BLaER1 (cell line): Measurements from ENCODE around the gene NAV2.

Experiments used
- H3K27ac ChIP-seq: shearing (Covaris generic); formaldehyde crosslinking; 2 replicates; pipeline ENCODE4 v1.8.1; 2022
- H3K27me3 ChIP-seq: shearing (Covaris generic); formaldehyde crosslinking; 2 replicates; pipeline ENCODE4 v1.8.1; 2022
- H3K36me3 ChIP-seq: shearing (Covaris generic); formaldehyde crosslinking; 2 replicates; pipeline ENCODE4 v1.8.1; 2022
- H3K4me1 ChIP-seq: shearing (Covaris generic); formaldehyde crosslinking; 2 replicates; pipeline ENCODE4 v1.8.1; 2022
- H3K4me2 ChIP-seq: shearing (Covaris generic); formaldehyde crosslinking; 2 replicates; pipeline ENCODE4 v1.8.1; 2022
- H3K4me3 ChIP-seq: shearing (Covaris generic); formaldehyde crosslinking; 2 replicates; pipeline ENCODE4 v1.8.1; 2022
- H3K9ac ChIP-seq: shearing (Covaris generic); formaldehyde crosslinking; 2 replicates; pipeline ENCODE4 v1.8.1; 2022
- H3K9me3 ChIP-seq: shearing (Covaris generic); formaldehyde crosslinking; 2 replicates; pipeline ENCODE4 v1.8.1; 2022
- H4K20me1 ChIP-seq: shearing (Covaris generic); formaldehyde crosslinking; 2 replicates; pipeline ENCODE4 v1.8.1; 2022
- Cebpa-rat ChIP-seq: shearing (Covaris generic); IDR thresholded peaks from 2 replicates; pipeline ENCODE4 v1.8.1; 2022

NAV2 gene

GRCh38 chr11:20085918-20086317 lies 373.3 kb downstream of the NAV2 start:
- no peaks in the 10 kb centered on the region for H3K27me3 ChIP-seq
- no peak for TF ChIP-seq Cebpa-rat
- no peak overlapping the region for H3K27ac ChIP-seq
- no peak overlapping the region for H3K9ac ChIP-seq
- peak overlapping the region; percentile 90 for H3K4me2 ChIP-seq
- no peaks in the 10 kb centered on the region for H3K9me3 ChIP-seq
- H3K4me1 ChIP-seq = peaks cover 77% of the 10 kb centered on the region
- no peak overlapping the region for H3K4me3 ChIP-seq
- H4K20me1 ChIP-seq = no peaks in the 10 kb centered on the region
- no peaks in the 10 kb centered on the region for H3K36me3 ChIP-seq

GRCh38 chr11:20087118-20087521 lies 374.5 kb downstream of the NAV2 start:
- Histone ChIP-seq H3K4me1 (peaks cover 82% of the 10 kb centered on the region), H3K27me3 (no peaks in the 10 kb centered on the region), H3K4me2 (peak overlapping the region; percentile 90), H3K4me3 (no peak overlapping the region), H3K9ac (no peak overlapping the region), H3K9me3 (no peaks in the 10 kb centered on the region), H3K27ac (no peak overlapping the region), H4K20me1 (no peaks in the 10 kb centered on the region), H3K36me3 (no peaks in the 10 kb centered on the region)
- TF ChIP-seq Cebpa-rat = no peak

- H4K20me1 ChIP-seq = no peaks in the 10 kb centered on the region
- H3K9me3 ChIP-seq = no peaks in the 10 kb centered on the region
- peaks cover 85% of the 10 kb centered on the region for H3K4me1 ChIP-seq
- H3K4me3 ChIP-seq = no peak overlapping the region
- H3K27me3 ChIP-seq = no peaks in the 10 kb centered on the region
- H3K27ac ChIP-seq = peak overlapping the region; percentile 67
- H3K9ac ChIP-seq = no peak overlapping the region
- H3K4me2 ChIP-seq = peak overlapping the region; percentile 90
- H3K36me3 ChIP-seq = no peaks in the 10 kb centered on the region
- TF ChIP-seq Cebpa-rat = no peak
Observed at GRCh38 chr11:20088397-20089225, 376.0 kb downstream of the NAV2 start.

- no peaks in the 10 kb centered on the region for H3K36me3 ChIP-seq
- H4K20me1 ChIP-seq = no peaks in the 10 kb centered on the region
- TF ChIP-seq Cebpa-rat = no peak
- H3K4me2 ChIP-seq = peak overlapping the region; percentile 90
- H3K27me3 ChIP-seq = no peaks in the 10 kb centered on the region
- H3K4me3 ChIP-seq = no peak overlapping the region
- H3K9ac ChIP-seq = no peak overlapping the region
- H3K4me1 ChIP-seq = peaks cover 78% of the 10 kb centered on the region
- H3K9me3 ChIP-seq = no peaks in the 10 kb centered on the region
- peak overlapping the region; percentile 67 for H3K27ac ChIP-seq
Observed at GRCh38 chr11:20089367-20089766, 376.7 kb downstream of the NAV2 start.

- H3K36me3 ChIP-seq = no peaks in the 10 kb centered on the region
- H3K27ac ChIP-seq = peak overlapping the region; percentile 67
Observed at GRCh38 chr11:20089796-20090653, 377.4 kb downstream of the NAV2 start.

DNA sequence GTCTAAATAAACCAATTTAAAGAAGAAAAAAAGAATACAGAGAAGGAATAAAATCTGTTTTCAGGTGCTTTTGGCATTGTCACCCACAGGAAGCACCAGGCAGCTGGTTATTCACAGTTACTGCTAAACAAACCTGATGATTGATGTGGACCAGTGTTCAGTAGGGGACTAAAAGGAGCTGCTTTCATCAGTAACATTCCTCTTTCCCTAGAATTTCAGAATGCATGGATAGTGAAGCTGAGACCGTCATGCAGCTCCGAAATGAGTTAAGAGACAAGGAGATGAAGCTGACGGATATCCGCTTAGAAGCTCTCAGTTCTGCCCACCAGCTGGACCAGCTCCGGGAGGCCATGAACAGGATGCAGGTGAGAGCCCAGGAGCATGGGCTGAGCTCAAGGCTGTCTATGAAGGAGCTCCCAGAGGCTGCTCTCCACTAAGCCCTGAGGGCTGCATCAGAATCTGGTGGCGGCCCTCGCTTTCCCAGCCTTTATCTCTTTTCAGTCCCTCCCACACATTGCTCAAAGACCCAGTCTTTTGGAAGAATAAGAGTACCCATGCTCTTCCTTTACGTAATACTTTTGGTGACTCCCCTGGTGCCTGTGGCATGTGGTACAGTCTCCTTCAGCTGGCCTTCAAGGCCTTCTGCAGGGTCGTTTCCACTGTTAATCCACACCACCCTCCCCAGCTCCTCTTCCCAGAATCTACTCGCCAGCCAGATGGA lies 378.2 kb downstream of the NAV2 start:
- H3K4me1 ChIP-seq = peaks cover 66% of the 10 kb centered on the region
- H4K20me1 ChIP-seq = no peaks in the 10 kb centered on the region
- H3K9me3 ChIP-seq = no peaks in the 10 kb centered on the region
- H3K27ac ChIP-seq = peak overlapping the region; percentile 67
- H3K36me3 ChIP-seq = no peaks in the 10 kb centered on the region
- peak overlapping the region; percentile 42; the same call in 1 of the 2 replicates for H3K9ac ChIP-seq
- no peaks in the 10 kb centered on the region for H3K27me3 ChIP-seq
- no peak for TF ChIP-seq Cebpa-rat
- H3K4me3 ChIP-seq = peak overlapping the region; percentile 26
- H3K4me2 ChIP-seq = peak overlapping the region; percentile 90

More at GRCh38 chr11:20089796-20090653, 377.4 kb downstream of the NAV2 start:
- TF ChIP-seq Cebpa-rat = no peak
- Histone ChIP-seq H3K4me2 (peak overlapping the region; percentile 90), H3K4me1 (peaks cover 72% of the 10 kb centered on the region), H3K27me3 (no peaks in the 10 kb centered on the region), H3K4me3 (peak overlapping the region; percentile 26), H3K9ac (0 out of 2 replicates have a peak overlapping the region, but pooled peaks have one; percentile 5), H4K20me1 (no peaks in the 10 kb centered on the region), H3K9me3 (no peaks in the 10 kb centered on the region)

GRCh38 chr11:20093775-20094174 lies 381.1 kb downstream of the NAV2 start:
- TF ChIP-seq Cebpa-rat = no peak
- Histone ChIP-seq H3K4me3 (no peak overlapping the region), H3K4me2 (no peak overlapping the region), H3K9ac (no peak overlapping the region), H3K4me1 (peaks cover 48% of the 10 kb centered on the region), H3K27ac (no peak overlapping the region), H3K27me3 (no peaks in the 10 kb centered on the region), H3K36me3 (no peaks in the 10 kb centered on the region), H4K20me1 (no peaks in the 10 kb centered on the region), H3K9me3 (no peaks in the 10 kb centered on the region)

DNA sequence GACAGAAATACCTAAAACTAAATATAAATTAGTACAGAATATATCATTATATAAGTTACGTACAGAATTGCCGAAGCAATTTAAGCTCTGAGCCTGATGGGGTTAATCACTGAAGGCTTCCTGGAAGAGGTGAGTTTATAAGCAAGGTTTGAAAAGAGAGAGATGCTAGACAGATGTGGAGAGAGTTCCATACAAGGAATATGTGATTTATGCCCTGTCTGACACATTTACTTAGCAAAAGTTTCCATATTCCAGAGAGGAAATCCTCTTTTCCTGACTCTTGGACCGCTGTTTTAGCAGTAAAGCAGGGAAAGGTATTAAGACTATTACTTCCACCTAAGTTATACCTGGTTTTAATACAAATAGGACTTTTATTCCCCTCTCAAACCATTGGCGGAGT lies 382.6 kb downstream of the NAV2 start:
- H3K4me3 ChIP-seq = no peak overlapping the region
- H3K27ac ChIP-seq = no peak overlapping the region
- H3K4me1 ChIP-seq = peaks cover 48% of the 10 kb centered on the region
- H3K27me3 ChIP-seq = no peaks in the 10 kb centered on the region
- H3K9me3 ChIP-seq = no peaks in the 10 kb centered on the region
- no peaks in the 10 kb centered on the region for H4K20me1 ChIP-seq
- no peak overlapping the region for H3K9ac ChIP-seq
- TF ChIP-seq Cebpa-rat = no peak
- H3K4me2 ChIP-seq = no peak overlapping the region
- no peaks in the 10 kb centered on the region for H3K36me3 ChIP-seq

DNA sequence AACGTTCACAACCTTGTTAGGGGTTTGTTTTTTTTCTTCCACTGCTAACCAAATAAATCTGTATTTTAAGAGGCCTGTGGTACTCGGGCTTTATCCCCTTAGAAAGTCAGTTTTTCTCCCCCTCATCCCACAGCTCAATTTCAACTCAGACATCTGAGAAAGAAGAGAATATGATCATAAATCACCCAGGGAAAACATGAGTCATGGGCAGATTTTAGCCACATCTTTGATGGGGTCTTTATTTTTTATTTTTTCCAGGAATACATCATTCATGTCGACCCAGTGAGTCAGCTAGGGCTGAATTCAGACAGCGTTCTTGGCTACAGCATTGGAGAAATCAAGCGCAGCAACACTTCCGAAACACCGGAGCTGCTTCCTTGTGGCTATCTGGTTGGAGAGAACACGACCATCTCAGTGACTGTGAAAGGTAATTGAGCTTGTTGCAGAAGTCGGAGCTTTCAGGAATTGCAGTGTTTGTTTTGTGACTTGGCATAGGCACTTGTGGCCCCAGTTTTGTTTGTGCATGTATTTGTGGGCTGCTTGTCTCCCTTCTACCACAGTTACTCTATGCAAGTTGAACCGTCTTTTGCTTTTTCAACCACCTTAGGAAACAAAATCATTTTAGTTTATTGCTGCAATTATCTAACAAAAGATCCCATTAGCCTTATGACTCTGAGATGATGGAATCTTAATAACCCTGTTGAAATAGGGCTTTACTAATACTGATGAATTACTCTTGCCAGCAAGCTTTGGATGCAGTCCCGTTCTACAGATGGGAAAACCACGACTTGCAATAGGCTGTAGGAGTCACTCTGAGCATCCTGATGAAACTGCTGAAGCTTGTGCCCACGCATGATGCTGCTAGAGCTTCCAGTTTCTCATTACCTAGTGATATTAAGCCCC lies 384.9 kb downstream of the NAV2 start:
- H3K27ac ChIP-seq = no peak overlapping the region

More for the DNA sequence above, 384.9 kb downstream of the NAV2 start:
- H3K27me3 ChIP-seq = no peaks in the 10 kb centered on the region
- no peak for TF ChIP-seq Cebpa-rat
- H3K9ac ChIP-seq = no peak overlapping the region
- no peaks in the 10 kb centered on the region for H4K20me1 ChIP-seq
- no peaks in the 10 kb centered on the region for H3K9me3 ChIP-seq
- H3K36me3 ChIP-seq = no peaks in the 10 kb centered on the region
- no peak overlapping the region for H3K4me2 ChIP-seq
- no peak overlapping the region for H3K4me3 ChIP-seq
- H3K4me1 ChIP-seq = peaks cover 39% of the 10 kb centered on the region
